GM21717 (cell line): ENCODE results near the gene TMEM218.

ENCODE experiments used
- ATAC-seq: cut with Tn5 transposase; IDR thresholded peaks from one replicate; pipeline ENCODE4 v1.9.1; 2021; ENCODE audit warnings: mild to moderate bottlenecking, moderate library complexity; ENCODE audit not compliant: unreplicated experiment

Gene TMEM218

GRCh38 chr11:125111343-125112207 lies at the start of gene TMEM218:
TSS of gene TMEM218 (minus strand) at chr11:125111626. CDS start at chr11:125102241, 9,385 bp downstream.
- peak; percentile 99 for ATAC-seq

GRCh38 chr11:125157953-125158680 lies 46.7 kb upstream of the TMEM218 start:
- no peak for ATAC-seq

DNA sequence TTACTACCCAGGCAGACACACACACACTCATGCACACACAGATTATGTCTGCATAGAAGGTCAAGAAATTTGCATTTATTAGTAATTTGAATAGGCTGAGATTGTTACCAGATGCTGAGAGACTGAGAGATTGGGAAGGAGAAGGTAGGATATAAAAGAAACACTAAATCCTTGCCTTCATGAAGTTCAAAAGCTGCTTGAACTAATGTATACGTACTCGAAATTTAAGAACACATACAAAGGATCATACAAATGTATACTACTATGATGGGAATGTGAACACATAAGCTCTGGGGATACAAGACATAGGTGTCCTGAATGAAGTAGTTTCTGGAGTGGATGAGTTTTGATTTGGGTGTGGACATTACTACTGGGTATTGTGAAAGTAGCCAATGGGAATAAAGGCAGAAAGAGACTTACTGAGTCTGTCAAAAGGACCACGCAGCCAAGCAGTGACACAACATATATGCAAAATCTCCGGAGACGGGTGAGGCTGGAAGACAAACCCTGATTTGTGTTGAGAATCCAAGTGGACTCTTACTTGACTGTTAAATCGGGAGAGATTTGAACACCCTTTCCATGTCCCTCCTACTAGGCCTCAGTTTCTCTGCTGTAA lies 45.8 kb upstream of the TMEM218 start:
- ATAC-seq = no peak

DNA sequence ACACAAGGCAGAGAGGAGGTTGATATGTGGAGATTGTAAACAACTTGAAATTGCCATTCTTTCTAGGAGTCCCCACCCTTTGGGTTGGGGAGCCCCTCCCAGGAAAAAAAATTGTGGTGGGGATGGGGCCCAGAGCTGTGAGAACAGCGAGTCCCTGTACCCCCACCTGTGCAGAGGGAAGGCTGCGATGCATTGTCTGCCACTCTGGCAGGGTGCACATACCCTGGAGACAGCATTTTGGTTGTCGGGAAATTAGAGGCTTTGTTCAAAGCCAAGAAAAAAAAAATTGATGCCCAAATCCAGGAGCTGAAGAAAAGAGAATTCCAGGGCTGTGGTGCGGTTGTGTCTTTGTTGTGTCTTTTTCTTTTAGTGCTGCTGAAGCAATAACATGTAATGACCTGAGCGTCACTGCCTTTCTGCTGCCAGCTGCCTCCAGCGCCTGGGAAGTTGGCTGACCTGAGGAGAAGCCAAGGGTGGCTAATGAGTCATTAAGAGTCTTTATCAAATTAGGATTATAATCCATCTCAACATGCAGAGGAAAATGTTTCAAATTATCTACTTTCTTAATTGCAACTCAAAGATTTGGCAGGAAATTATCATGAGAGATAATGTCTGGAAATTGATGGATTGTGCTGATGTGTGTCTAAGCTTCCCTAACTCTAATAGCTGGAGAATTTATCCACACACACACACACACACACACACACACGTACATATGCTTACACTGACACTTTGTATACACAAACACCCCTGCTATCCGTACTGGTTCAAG lies 45.1 kb upstream of the TMEM218 start:
- no peak for ATAC-seq

DNA sequence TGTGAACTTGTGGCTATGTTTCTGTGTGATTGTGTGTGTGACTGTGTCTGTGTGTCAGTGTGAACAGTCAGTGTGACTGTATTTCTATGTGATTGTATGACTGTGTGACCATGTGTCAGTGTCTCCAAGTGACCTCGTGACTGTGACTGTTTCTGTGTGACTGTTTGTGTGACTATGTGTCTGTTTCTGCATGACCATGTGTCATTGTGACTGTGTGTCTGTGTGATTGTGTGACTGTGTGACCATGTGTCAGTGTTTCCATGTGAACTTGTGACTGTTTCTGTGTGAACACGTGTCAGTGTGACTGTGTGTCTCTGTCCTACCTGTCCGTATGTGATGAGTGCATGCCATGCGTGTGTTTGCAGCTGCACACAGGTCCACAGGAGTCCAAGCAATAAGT lies 44.3 kb upstream of the TMEM218 start:
- no peak for ATAC-seq

DNA sequence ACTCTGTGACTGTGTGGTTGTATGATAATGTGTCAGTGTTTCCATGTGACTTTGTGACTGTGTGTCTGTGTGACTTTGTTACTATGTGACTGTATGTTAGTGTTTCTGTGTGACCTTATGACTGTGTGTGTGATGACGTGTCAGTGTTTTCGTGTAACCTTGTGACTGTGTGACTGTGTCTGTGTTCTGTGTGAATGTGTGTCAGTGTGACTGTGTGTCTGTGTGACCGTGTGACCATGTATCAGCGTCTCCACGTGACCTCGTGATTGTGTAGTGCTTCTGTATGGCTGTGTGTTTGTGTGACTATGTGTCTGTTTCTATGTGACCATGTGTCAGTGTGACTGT lies 43.6 kb upstream of the TMEM218 start:
- ATAC-seq = no peak

DNA sequence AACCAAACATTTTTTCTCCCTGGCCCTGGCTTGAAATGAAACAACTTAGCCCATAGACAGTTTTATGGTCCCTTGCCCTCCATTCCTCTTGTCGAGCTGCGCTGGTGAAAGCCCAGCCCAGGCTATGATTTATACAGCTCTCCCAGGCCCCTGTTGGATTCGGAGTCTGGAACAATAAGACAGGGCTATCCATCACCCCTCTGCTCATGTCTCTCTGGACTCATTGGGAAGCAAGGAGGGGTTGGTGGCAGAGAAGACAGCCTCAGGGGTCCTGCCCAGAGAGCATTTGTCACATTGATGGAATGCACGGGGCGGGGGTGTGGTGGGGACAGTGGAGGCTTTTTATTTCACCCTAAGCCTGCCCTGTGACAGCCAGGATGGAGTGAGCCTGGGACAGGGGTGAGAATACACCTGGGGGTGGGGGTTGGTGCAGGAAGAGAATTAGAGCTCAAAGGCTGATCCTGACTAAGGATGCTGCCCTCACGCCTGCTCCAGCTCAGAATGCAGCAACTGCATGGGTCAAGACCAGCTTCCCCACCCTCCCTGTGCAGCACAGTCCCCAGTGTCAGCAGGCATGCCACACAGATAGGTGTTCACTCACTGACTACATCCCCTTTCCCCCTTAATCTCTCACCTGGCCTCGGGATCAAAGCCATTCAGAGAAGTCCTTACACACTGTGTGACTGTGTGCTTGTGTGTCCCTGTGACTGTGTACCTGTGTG lies 43.1 kb upstream of the TMEM218 start:
- no peak for ATAC-seq

GRCh38 chr11:125153837-125154236 lies 42.4 kb upstream of the TMEM218 start:
- ATAC-seq = no peak

DNA sequence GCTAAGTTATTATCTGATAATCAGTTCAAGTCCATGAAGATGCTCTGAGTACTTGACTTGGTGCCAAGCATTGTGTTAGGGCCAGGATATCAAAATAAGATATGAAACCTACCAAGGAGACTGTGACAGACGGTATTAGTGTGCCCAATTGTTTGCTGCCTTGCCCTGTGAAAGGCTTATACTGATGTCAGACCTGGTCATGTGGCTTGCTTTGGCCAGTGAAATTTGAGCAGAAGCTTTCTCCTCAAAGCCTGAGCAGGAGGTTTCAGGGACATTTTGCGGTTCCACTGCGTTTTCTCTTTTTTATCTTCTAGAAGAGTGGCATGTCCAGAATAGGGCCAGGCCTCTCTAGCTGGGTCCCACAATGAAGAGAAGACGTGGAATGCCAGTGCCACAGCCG lies 37.3 kb upstream of the TMEM218 start:
- no peak for ATAC-seq

GRCh38 chr11:125148011-125148410 lies 36.6 kb upstream of the TMEM218 start:
- ATAC-seq = no peak

DNA sequence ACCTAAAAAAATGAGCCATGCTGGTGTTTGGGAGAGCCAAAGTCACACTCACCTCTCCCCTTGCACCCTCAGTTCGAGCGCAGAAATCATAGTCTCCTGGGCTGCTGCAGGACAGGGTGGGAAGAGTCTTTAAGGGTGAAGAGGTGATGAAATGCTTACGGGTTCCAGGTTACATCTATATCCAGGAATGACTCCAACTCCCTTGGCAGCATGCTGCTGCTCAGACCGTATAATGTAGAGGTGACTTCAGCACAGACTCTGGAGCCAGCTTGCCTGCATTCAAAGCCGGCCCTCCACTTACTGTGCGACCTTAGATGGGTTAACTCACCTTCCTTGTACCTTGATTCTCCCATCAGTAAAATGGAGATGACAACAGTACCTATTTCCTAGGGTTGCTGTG lies 35.9 kb upstream of the TMEM218 start:
- no peak for ATAC-seq

DNA sequence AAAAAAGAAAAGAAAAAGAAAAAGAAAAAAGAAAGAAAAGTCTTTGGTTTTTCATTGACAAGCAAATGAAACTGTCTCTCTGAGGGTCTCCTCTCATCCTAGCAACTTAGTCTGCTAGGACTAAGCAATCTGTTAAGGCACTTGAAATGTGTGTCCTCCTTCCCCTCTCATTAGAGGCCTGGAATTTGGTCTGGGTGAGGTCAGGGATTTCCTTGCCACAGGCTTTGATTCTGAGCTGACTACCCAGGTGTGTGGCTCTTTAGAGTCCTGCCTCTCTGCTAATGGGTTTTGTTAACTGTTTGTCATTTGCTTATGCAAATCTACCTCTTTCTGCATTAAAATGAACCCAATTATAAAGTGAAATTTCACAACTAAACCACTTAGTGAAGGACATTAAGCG lies 34.8 kb upstream of the TMEM218 start:
- no peak for ATAC-seq

- no peak for ATAC-seq
Measured at GRCh38 chr11:125141686-125142535, 30.5 kb upstream of the TMEM218 start.

DNA sequence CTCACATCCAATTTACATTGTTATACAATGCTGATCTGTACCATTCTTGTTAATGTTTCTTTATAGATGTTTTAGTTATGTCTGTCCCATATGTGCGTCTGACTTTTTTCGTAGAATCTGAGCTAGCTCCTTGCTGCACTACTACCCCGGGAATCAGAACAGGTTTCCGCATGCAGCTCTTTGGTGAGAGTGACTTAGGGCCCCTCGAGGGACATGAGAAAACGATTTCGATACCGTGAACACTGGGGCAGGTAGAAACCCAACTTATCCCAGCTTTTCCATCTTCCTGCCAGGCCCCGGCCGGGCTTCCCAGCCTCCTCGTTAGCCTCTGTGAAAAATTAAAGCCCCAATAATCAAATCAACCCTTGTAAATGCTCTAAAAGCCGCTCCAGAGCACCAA lies 29.8 kb upstream of the TMEM218 start:
- no peak for ATAC-seq

- no peak for ATAC-seq
Measured at GRCh38 chr11:125140233-125140632, 28.8 kb upstream of the TMEM218 start.

DNA sequence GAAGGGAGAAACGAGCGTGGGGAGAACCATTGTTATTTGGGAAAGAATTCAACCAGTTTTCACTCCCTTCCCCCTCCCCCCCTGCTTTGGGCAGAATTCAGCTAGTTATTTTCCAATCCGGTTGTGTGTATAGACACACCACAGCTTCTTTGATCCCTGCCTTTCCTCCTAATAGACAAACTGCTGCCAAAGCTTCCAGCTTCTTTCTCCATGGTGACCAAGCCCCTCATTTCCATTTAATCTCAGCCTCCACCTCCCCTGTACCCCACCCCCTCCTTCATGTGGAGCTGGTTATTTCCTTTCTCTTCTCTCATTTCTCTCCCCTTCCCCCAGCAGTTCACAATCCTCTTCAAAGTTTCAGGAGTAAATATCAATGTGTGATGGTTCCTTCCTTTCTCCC lies 28.4 kb upstream of the TMEM218 start:
- no peak for ATAC-seq

GRCh38 chr11:125138966-125139365 lies 27.5 kb upstream of the TMEM218 start:
- no peak for ATAC-seq

DNA sequence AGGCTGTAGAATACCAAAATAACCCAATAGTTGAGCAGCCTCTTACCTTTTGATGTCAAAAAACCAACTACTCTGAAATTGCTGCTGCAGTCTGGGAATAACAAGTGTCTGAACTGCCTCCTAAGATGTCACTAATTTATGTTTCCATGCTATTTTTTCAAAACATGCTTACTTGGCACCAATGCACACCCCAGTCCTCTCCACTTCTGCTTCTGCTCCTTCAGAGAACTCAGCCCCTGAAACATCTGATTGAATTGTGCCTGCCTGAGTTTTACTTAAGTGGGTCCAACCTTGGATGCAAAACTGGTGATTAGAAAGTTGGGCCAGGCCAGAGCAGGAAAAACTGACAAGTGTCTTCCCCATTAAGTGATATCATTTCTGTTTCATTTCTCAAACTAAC lies 24.6 kb upstream of the TMEM218 start:
- ATAC-seq = no peak

- no peak for ATAC-seq
Measured at GRCh38 chr11:125132596-125132995, 21.2 kb upstream of the TMEM218 start.

DNA sequence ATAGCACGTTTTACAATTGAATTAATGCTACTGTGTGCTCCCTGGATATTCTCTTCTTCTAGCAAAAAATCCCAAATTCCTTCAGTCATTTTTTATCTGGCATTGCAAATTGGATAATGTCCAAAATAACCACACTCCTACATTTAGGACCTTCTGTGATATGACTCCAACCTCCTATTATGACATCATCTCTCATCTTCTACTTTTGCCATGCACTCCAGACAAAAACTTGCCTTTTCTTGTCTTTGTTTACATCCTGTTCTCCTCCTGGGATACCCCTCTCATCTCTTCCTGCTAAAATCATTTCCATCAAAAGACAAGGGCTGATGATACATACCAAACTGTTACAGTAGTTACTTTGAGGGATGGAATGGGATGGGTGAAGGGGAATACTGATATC lies 20.6 kb upstream of the TMEM218 start:
- ATAC-seq = no peak
